NT2/D1 (cell line): ENCODE results near the gene KRT26.

ENCODE experiments used
- SUZ12 ChIP-seq: IDR thresholded peaks from 2 replicates; pipeline ENCODE4 v1.6.1; 2011; ENCODE audit not compliant: insufficient read length, insufficient read depth; ENCODE audit errors: extremely low read depth
- YY1 ChIP-seq: IDR thresholded peaks from 2 replicates; pipeline ENCODE4 v1.6.1; 2011; ENCODE audit not compliant: insufficient read length, insufficient read depth
- ZNF274 ChIP-seq: IDR thresholded peaks from 2 replicates; pipeline ENCODE4 v1.6.1; 2011; ENCODE audit warnings: mild to moderate bottlenecking, low read depth, low read length

DNA sequence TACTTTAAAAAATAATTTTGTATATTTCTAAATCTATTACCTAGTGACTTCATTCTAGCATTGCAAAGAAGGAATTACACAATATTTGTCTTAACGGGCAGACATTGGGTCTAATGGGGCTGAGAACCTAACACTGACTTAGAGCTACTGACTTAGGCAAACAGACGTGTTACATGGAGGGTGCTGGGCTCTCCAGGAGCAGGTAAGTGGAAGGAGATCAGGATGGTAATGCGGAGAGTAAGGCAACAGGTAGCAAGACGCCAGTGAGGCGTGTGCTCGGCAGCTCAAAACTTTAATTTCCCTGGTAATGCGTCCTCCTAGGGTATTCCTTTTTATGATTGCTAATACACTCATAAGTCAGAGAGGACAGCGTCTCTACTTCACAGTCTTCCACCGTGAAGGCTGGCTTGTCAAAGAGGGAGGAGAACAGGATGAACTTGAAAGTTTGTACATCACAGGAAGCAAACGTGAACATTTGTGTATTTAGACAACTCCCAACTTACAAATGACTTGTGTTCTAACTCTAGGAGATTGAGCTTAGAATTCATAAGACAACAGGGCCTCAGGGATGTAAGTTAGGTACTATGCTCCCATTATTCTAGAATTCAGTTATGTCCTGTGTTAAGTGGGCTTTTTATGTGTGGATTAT, 23.1 kb upstream of the KRT26 start:
- TF ChIP-seq ZNF274 (no peak), YY1 (no peak), SUZ12 (no peak)
